ENCODE measurements around the gene IPO5. TPM values are rescaled to one million over a fixed set of nuclear protein-coding genes. Genes with fewer than 3 reads are reported as not detected.

The IPO5 gene
- total and polyA plus RNA-seq, 2 experiments from 2014 or later = 55.5 to 119 TPM

- TF ChIP-seq CTCF (IDR thresholded peaks at IDR 0.05; ENCODE audit: low read depth, low read length) = no peak
- Histone ChIP-seq H3K36me3 (no peaks in the 10 kb centered on the region), H3K27ac (peak overlapping the region; percentile 98), H3K27me3 (no peaks in the 10 kb centered on the region), H3K4me3 (peak overlapping the region; percentile 96), H3K4me1 (ENCODE audit: low read depth) (peaks cover 23% of the 10 kb centered on the region), H3K9me3 (ENCODE audit: low read depth) (no peaks in the 10 kb centered on the region)
- peak; percentile 2 to 11 for DNase-seq (ENCODE audit: low read depth in 1 of 2, low spot score in 1 of 2)
Observed at GRCh38 chr13:97976610-97977521, 23.4 kb downstream of the IPO5 start.

- no peaks in the 10 kb centered on the region for H3K9me3 ChIP-seq (ENCODE audit: low read depth)
- no peak for TF ChIP-seq CTCF (IDR thresholded peaks at IDR 0.05; ENCODE audit: low read depth, low read length)
- no peak overlapping the region for H3K27ac ChIP-seq
- H3K4me3 ChIP-seq = peak overlapping the region; percentile 96
- no peaks in the 10 kb centered on the region for H3K27me3 ChIP-seq
- peaks cover 23% of the 10 kb centered on the region for H3K4me1 ChIP-seq (ENCODE audit: low read depth)
- no peak for DNase-seq (ENCODE audit: low read depth in 1 of 2, low spot score in 1 of 2)
- H3K36me3 ChIP-seq = peaks cover 3% of the 10 kb centered on the region
Observed at GRCh38 chr13:97977982-97978381, 24.5 kb downstream of the IPO5 start.

GRCh38 chr13:97978651-97979050, 25.2 kb downstream of the IPO5 start:
- no peak overlapping the region for H3K27ac ChIP-seq
- H3K4me3 ChIP-seq = peak overlapping the region; percentile 96
- H3K27me3 ChIP-seq = no peaks in the 10 kb centered on the region

GRCh38 chr13:97979051-97979450, 25.6 kb downstream of the IPO5 start:
- Histone ChIP-seq H3K27me3 (no peaks in the 10 kb centered on the region), H3K27ac (no peak overlapping the region), H3K9me3 (ENCODE audit: low read depth) (no peaks in the 10 kb centered on the region), H3K4me1 (ENCODE audit: low read depth) (peaks cover 23% of the 10 kb centered on the region), H3K36me3 (peaks cover 7% of the 10 kb centered on the region), H3K4me3 (peak overlapping the region; percentile 96)
- TF ChIP-seq CTCF (IDR thresholded peaks at IDR 0.05; ENCODE audit: low read depth, low read length) = no peak
- peak in 1 of 2 donors; percentile 9 for DNase-seq (ENCODE audit: low read depth in 1 of 2, low spot score in 1 of 2)

More at GRCh38 chr13:97978651-97979050, 25.2 kb downstream of the IPO5 start:
- H3K36me3 ChIP-seq = peaks cover 7% of the 10 kb centered on the region
- peaks cover 23% of the 10 kb centered on the region for H3K4me1 ChIP-seq (ENCODE audit: low read depth)
- DNase-seq (ENCODE audit: low read depth in 1 of 2, low spot score in 1 of 2) = peak in 1 of 2 donors; percentile 16
- no peak for TF ChIP-seq CTCF (IDR thresholded peaks at IDR 0.05; ENCODE audit: low read depth, low read length)
- H3K9me3 ChIP-seq (ENCODE audit: low read depth) = no peaks in the 10 kb centered on the region

GRCh38 chr13:97979556-97979955, 26.1 kb downstream of the IPO5 start:
- H3K36me3 ChIP-seq = peaks cover 12% of the 10 kb centered on the region
- DNase-seq (ENCODE audit: low read depth in 1 of 2, low spot score in 1 of 2) = no peak
- no peak for TF ChIP-seq CTCF (IDR thresholded peaks at IDR 0.05; ENCODE audit: low read depth, low read length)
- H3K9me3 ChIP-seq (ENCODE audit: low read depth) = no peaks in the 10 kb centered on the region
- H3K4me3 ChIP-seq = no peak overlapping the region
- no peaks in the 10 kb centered on the region for H3K27me3 ChIP-seq
- H3K4me1 ChIP-seq (ENCODE audit: low read depth) = peaks cover 23% of the 10 kb centered on the region
- H3K27ac ChIP-seq = no peak overlapping the region

Data from cardiac muscle cell (in vitro differentiated cells and primary cell).